IPS-18a (cell line): ENCODE results near the gene PFKFB3.
"Not testable (repeated sequence)": the region's sequence is repeated elsewhere in the genome, so short reads cannot be mapped to it uniquely, and the experiment has no call there.

ENCODE experiments used
- H3K27ac ChIP-seq: one replicate; pipeline ENCODE4 v1.5.1; 2013; ENCODE audit warnings: low read length
- H3K27me3 ChIP-seq: one replicate; pipeline ENCODE4 v1.6.1; 2013; ENCODE audit warnings: mild to moderate bottlenecking, low read length; ENCODE audit not compliant: control insufficient read depth, insufficient read depth
- H3K36me3 ChIP-seq: one replicate; pipeline ENCODE4 v1.6.1; 2013; ENCODE audit warnings: low read depth, low read length; ENCODE audit not compliant: control insufficient read depth
- H3K4me1 ChIP-seq: one replicate; pipeline ENCODE4 v1.6.1; 2013; ENCODE audit warnings: low read depth, low read length; ENCODE audit not compliant: control insufficient read depth
- H3K4me3 ChIP-seq: one replicate; pipeline ENCODE4 v1.5.1; 2013; ENCODE audit warnings: low read length
- H3K9ac ChIP-seq: one replicate; pipeline ENCODE4 v1.6.1; 2013; ENCODE audit warnings: mild to moderate bottlenecking, low read length, moderate library complexity
- H3K9me3 ChIP-seq: one replicate; pipeline ENCODE4 v1.6.1; 2013; ENCODE audit warnings: low read depth, low read length; ENCODE audit not compliant: control insufficient read depth

The PFKFB3 gene

DNA sequence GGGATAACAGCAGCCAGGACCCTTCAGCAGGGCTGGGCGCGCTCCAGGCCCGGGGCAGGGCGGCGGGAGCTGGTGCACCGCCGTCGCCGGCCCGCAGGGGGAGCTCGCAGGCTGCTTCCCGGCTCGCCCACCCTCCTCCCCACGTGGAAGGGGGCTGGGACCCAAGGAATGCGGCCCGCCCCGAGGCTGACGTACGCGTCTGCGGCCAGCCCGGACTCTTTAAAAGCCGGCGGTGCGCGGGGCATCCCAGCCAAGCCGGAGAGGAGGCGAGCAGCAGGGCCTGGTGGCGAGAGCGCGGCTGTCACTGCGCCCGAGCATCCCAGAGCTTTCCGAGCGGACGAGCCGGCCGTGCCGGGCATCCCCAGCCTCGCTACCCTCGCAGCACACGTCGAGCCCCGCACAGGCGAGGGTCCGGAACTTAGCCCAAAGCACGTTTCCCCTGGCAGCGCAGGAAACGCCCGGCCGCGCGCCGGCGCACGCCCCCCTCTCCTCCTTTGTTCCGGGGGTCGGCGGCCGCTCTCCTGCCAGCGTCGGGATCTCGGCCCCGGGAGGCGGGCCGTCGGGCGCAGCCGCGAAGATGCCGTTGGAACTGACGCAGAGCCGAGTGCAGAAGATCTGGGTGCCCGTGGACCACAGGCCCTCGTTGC lies at the start of gene PFKFB3:
PFKFB3 (plus strand) TSS at position 249 of the 647 bp plus-strand sequence; CDS start at position 578, 329 bp downstream.
- peaks cover 66% of the 10 kb centered on the region for H3K27me3 ChIP-seq
- H3K4me3 ChIP-seq: peak within 1 kb of the TSS; percentile 92
- H3K27ac ChIP-seq: no peak within 1 kb of the TSS
- H3K36me3 ChIP-seq: no peaks in the 10 kb centered on the region
- H3K9me3 ChIP-seq: no peaks in the 10 kb centered on the region
- H3K9ac ChIP-seq: peak within 1 kb of the TSS; percentile 90
- peaks cover 14% of the 10 kb centered on the region for H3K4me1 ChIP-seq

DNA sequence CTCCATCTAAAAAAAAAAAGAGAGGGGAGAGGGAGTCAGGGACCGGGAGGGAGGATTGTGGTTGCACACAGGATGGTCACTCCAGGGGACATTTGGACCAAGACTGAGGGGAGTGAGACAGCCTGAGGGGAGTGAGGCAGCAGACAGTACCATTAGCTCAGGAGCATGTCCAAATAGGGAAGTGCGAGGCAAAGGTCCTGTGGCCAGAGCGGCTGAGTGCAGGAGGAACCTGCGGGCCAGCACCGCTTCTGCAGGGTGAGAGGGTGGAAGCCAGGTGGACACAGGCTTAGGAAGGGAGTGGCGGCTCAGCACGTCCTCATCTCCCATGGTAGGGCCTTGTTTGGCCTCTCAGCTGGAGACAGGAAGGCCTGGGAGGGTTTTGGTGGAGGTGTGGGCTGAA lies 48.9 kb upstream of the PFKFB3 start:
- Histone ChIP-seq H3K9ac (no peak overlapping the region), H3K4me1 (no peaks in the 10 kb centered on the region), H3K36me3 (no peaks in the 10 kb centered on the region), H3K27ac (no peak overlapping the region), H3K9me3 (no peaks in the 10 kb centered on the region), H3K4me3 (no peak overlapping the region), H3K27me3 (no peaks in the 10 kb centered on the region)

DNA sequence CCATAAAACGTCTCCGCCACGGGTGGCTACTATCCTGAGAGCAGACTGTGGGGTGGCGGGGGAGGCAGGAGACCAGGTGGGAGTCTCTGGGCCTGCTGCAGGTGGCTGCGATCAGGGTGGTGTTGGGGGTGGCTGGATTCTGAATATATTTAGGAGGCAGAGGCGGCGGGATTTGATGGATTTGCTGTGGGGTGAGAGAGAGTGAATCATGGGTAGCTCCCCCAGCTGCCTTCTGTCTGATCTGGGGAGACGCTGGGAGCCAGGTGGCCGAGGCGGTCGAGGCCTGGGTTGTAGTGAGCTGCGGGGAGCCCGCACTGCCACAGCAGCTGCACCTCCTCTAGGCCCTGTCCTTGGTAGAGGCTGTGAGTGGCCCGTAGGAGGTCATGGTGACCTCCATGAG lies 48.2 kb upstream of the PFKFB3 start:
- Histone ChIP-seq H3K27ac (no peak overlapping the region), H3K9me3 (no peaks in the 10 kb centered on the region), H3K36me3 (no peaks in the 10 kb centered on the region), H3K4me1 (no peaks in the 10 kb centered on the region), H3K4me3 (no peak overlapping the region), H3K9ac (no peak overlapping the region), H3K27me3 (no peaks in the 10 kb centered on the region)

DNA sequence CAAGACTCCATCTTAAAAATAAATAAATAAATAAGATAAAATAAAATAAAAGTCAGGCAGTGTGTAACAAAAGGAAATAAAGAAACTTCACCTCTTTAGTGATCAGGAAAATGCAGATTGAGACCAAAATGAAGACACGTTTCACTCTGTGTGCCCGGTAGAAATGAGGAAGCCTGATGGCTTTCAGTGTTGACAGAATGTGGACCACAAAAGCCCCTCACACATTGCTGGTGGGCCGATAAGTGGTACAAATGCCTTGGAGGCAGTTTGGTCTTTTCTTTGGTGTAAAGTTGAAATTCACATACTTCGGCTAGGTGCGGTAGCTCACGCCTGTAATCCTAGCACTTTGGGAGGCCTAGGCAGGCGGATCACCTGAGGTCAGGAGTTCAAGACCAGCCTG lies 44.5 kb upstream of the PFKFB3 start:
- no peak overlapping the region for H3K27ac ChIP-seq

DNA sequence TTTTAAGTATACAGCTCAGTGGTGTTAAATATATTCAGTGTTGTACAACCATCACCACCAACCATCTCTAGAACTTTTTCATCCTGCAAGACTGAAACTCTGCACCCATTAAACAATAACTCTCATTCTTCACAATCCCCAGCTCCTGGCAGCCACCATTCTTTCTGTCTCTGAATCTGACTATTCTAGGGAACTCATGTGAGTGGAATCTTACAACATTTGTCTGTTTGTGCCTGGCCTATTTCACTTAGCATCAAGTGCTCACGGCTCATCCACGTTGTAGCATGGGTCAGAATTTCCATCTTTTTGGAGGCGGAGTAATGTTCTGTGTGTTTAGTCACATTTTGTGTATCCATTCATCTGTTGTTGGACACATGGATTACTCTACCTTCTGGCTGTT lies 40.8 kb upstream of the PFKFB3 start:
- Histone ChIP-seq H3K9me3 (no peaks in the 10 kb centered on the region), H3K27me3 (peaks cover 6% of the 10 kb centered on the region), H3K4me1 (peaks cover 7% of the 10 kb centered on the region), H3K4me3 (no peak overlapping the region), H3K9ac (no peak overlapping the region), H3K36me3 (no peaks in the 10 kb centered on the region), H3K27ac (no peak overlapping the region)

More for the DNA sequence above, 44.5 kb upstream of the PFKFB3 start:
- Histone ChIP-seq H3K9me3 (no peaks in the 10 kb centered on the region), H3K9ac (no peak overlapping the region), H3K4me3 (no peak overlapping the region), H3K4me1 (peaks cover 4% of the 10 kb centered on the region), H3K36me3 (no peaks in the 10 kb centered on the region), H3K27me3 (peaks cover 6% of the 10 kb centered on the region)

DNA sequence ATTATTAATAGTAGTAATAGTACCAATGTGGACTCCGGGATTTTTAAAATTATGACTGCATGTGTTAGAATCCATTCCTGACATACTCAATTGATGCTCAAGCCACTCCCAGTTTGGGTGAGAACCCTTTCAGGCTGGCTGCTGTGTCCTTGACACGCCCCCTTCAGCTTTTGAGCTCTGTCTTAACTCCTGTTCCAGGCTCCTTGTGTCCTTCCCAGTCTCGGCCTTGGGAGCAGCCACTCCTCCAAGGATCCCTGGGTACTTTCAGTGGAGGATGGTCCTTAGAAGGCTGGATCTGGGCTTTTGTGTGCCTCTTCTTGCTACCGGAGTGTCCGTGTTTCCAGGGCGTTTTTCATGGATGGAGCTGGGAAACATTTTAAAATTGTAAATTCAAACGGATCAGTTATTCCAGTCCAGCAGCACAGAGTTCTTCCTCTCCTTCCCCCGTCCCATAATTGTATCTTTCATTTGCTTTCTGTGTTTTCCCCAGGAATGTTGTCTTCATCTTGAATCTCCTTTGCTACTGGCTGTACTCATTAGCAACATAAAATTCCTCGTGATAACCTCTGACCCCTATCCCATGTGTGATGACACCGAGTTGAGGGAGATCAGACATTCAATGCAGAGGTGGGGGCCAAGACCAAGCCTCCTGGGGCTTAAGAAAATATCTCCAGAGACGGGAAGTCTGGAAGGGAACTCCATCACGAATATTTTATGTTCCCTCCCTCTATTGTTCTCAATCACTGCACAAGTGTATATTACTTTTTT lies 40.0 kb upstream of the PFKFB3 start:
- Histone ChIP-seq H3K9ac (no peak overlapping the region), H3K9me3 (no peaks in the 10 kb centered on the region), H3K36me3 (no peaks in the 10 kb centered on the region), H3K27me3 (peaks cover 6% of the 10 kb centered on the region), H3K4me3 (peak overlapping the region; percentile 75), H3K27ac (no peak overlapping the region), H3K4me1 (peaks cover 7% of the 10 kb centered on the region)

DNA sequence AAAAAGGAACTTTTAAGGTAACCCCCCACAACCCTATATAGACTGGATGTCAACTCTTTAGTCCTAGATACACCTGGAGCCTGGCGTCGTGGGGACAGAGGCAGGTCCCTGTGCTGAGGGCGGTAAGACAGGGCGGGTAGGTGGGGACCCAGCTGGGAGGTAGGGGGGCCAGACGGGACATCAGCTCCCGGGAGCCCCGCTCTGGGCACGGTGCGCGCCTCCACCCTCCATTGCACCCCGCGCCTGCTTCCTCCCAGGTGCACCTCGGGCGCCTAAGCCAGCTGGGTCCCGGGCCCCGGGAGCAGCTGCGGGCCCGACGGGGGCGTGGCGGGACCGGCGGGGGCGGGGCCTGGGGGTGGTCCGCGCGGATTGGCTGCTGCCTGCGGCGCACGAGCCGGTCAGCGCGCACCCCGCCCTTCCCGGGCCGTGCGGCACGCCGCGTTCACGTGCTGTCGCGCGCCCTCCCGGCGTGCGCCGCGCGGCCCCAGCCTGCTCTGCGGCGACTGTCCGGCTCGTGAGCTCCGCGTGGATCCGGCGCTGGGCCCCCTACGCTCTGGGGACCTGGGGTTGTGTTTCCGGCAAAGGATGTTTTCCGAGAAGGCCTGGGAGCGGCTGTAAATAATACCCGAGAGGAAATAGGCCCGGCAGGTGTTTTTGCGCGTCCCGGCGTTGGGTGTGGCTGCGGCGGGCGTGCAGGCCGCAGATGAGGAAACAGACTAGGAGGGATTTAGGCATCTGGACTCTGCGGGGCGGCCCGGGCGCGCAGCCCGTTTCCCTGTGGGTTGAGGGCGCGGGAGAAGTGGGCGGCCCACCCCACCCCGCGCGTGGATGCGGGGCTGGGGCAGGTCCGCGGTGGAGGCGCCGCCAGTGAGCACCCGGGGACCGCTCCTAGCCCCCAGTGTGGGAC lies 39.1 kb upstream of the PFKFB3 start:
- Histone ChIP-seq H3K27ac (peak overlapping the region; percentile 6), H3K9ac (peak overlapping the region; percentile 81), H3K27me3 (peaks cover 6% of the 10 kb centered on the region), H3K36me3 (peaks cover 4% of the 10 kb centered on the region), H3K4me3 (peak overlapping the region; percentile 75), H3K4me1 (peaks cover 7% of the 10 kb centered on the region), H3K9me3 (no peaks in the 10 kb centered on the region)

DNA sequence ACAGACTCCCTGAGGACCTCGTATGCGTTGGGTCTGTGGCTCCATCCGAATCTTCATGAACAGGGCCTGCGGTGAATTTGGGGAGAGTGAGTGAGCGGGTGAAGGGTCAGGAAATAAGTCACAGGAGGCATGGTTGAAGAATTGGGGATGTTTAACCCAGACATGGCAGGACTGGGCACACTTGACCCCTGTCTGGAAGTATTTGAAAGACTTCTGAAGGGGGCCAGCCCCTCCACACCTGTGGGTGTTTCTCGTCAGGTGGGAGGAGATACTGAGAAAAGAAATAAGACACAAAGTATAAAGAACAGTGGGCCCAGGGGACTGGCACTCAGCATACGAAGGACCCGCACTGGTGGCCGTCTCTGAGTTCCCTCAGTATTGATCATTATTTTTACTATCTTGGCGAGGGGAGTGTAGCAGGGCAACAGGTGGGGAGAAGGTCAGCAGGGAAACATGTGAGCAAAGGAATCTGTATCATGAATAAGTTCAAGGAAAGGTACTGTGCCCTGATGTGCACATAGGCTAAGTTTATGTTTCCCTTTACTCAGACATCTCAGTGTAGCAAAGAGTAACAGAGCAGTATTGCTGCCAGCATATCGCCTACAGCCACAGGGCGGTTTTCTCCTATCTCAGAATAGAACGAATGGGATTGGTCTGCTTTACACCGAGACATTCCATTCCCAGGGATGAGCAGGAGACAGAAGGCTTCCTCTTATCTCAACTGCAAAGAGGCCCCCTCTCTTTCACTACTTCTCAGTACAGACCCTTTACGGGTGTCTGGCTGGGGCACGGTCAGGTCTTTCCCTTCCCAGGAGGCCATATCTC lies 38.2 kb upstream of the PFKFB3 start:
- peaks cover 7% of the 10 kb centered on the region for H3K4me1 ChIP-seq
- H3K36me3 ChIP-seq: peaks cover 4% of the 10 kb centered on the region
- H3K27me3 ChIP-seq: peaks cover 6% of the 10 kb centered on the region
- peak overlapping the region; percentile 75 for H3K4me3 ChIP-seq
- H3K27ac ChIP-seq: peak overlapping the region; percentile 6
- no peaks in the 10 kb centered on the region for H3K9me3 ChIP-seq
- peak overlapping the region; percentile 81 for H3K9ac ChIP-seq

DNA sequence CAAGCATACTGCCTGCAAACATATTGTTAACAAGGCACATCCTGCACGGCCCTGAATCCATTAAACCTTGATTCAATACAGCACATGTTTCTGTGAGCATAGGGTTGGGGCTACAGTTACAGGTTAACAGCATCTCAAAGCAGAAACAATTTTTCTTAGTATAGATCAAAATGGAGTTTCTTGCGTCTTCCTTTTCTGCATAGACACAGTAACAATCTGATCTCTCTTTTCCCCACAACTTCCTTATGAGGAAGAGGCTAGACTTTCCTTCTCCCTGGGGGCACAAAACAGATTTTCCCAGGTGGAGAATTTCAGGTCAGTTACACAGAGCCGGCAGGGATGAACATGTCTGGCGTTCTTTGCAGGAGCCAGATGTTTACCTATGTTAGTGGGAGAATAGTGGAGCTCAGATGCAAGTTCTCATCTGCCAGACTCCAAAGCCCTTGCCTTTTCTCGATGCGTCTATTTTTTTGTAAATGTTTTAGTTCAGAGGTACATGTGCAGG lies 37.5 kb upstream of the PFKFB3 start:
- Histone ChIP-seq H3K36me3 (peaks cover 4% of the 10 kb centered on the region), H3K4me1 (peaks cover 7% of the 10 kb centered on the region), H3K9ac (no peak overlapping the region), H3K4me3 (no peak overlapping the region), H3K27me3 (peaks cover 6% of the 10 kb centered on the region), H3K27ac (no peak overlapping the region), H3K9me3 (no peaks in the 10 kb centered on the region)

DNA sequence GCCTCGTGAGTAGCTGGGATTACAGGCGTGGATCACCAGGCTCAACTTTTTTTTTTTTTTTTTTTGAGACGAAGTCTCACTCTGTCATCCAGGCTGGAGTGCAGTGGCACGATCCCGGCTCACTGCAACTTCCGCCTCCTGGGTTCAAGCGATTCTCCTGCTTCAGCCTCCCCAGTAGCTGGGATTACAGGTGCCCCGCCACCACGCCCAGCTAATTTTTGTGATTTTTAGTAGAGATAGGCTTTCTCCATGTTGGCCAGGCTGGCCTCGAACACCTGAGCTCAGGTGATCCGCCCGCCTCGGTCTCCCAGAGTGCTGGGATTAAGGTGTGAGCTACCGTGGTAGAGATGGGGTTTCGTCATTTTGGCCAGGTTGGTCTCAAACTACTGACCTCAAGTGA lies 36.8 kb upstream of the PFKFB3 start:
- H3K9ac ChIP-seq, H3K4me1 ChIP-seq, H3K27me3 ChIP-seq, H3K9me3 ChIP-seq, H3K4me3 ChIP-seq, H3K27ac ChIP-seq, H3K36me3 ChIP-seq: not testable (repeated sequence)
